ENCODE results near the gene POMC. TPM values are rescaled to one million over a fixed set of nuclear protein-coding genes. Genes with fewer than 3 reads are reported as not detected.

Gene POMC
- total and polyA plus RNA-seq, 2 donors from 2014 or later: 1.5 to 2.1 TPM

DNA sequence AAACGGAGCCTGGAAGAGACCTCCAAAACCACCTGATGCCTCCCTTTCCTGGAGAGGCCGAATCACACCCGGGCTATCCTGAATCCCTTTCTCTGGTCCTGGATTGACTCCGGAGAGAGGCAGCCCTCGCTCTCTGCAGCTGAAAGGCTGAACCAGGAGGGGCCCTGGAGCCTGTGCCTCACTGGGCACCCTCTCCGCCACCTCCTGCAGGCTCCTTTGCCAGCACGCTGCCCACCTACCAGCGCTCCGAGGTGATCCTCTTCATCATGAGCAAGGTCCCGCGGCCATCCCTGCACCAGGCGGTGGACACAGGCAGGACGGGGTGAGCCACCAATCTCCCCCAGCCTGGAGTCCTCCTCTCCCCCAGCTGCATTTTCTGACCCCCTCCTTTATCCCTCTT, 35.7 kb downstream of the POMC start:
- Histone ChIP-seq H3K9ac (ENCODE audit: low read length in 3 of 3) (no peak overlapping the region), H3K27me3 (ENCODE audit: control insufficient read depth, insufficient read depth, low read length) (no peaks in the 10 kb centered on the region), H3K4me1 (ENCODE audit: control insufficient read depth in 2 of 3, insufficient read depth in 2 of 3, low read depth in 1 of 3, low read length in 3 of 3) (peaks cover 0 to 5% (median 0%) of the 10 kb centered on the region in 3 donors), H3K9me3 (ENCODE audit: control insufficient read depth in 2 of 3, insufficient read depth in 1 of 3, low read length in 3 of 3) (no peaks in the 10 kb centered on the region), H3K36me3 (ENCODE audit: control insufficient read depth in 2 of 3, insufficient read depth in 3 of 3, low read length in 3 of 3) (no peaks in the 10 kb centered on the region), H3K27ac (ENCODE audit: low read depth in 2 of 2, low read length in 2 of 2) (no peak overlapping the region), H3K4me3 (ENCODE audit: low read length in 3 of 3) (no peak overlapping the region)
- intact Hi-C loops (cut with DNase I): loop anchor here (10.0 kb wide), 1 partner anchor 158 kb away; the partner anchor contains the start of gene DNAJC27
- DNase-seq (no peak), FAIRE-seq (no peak)
- TF ChIP-seq, protein P1, sequence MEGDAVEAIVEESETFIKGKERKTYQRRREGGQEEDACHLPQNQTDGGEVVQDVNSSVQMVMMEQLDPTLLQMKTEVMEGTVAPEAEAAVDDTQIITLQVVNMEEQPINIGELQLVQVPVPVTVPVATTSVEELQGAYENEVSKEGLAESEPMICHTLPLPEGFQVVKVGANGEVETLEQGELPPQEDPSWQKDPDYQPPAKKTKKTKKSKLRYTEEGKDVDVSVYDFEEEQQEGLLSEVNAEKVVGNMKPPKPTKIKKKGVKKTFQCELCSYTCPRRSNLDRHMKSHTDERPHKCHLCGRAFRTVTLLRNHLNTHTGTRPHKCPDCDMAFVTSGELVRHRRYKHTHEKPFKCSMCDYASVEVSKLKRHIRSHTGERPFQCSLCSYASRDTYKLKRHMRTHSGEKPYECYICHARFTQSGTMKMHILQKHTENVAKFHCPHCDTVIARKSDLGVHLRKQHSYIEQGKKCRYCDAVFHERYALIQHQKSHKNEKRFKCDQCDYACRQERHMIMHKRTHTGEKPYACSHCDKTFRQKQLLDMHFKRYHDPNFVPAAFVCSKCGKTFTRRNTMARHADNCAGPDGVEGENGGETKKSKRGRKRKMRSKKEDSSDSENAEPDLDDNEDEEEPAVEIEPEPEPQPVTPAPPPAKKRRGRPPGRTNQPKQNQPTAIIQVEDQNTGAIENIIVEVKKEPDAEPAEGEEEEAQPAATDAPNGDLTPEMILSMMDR (IDR thresholded peaks at IDR 0.05; ENCODE audit: borderline replicate concordance, extremely low read depth, insufficient read depth): no peak

GRCh38 chr2:25132299-25132635, 36.1 kb downstream of the POMC start:
- Histone ChIP-seq H3K9ac (ENCODE audit: low read length in 3 of 3) (no peak overlapping the region), H3K27ac (ENCODE audit: low read depth in 2 of 2, low read length in 2 of 2) (no peak overlapping the region), H3K4me1 (ENCODE audit: control insufficient read depth in 2 of 3, insufficient read depth in 2 of 3, low read depth in 1 of 3, low read length in 3 of 3) (peaks cover 0 to 5% (median 0%) of the 10 kb centered on the region in 3 donors), H3K9me3 (ENCODE audit: control insufficient read depth in 2 of 3, insufficient read depth in 1 of 3, low read length in 3 of 3) (no peaks in the 10 kb centered on the region), H3K27me3 (ENCODE audit: control insufficient read depth, insufficient read depth, low read length) (no peaks in the 10 kb centered on the region), H3K4me3 (ENCODE audit: low read length in 3 of 3) (no peak overlapping the region), H3K36me3 (ENCODE audit: control insufficient read depth in 2 of 3, insufficient read depth in 3 of 3, low read length in 3 of 3) (no peaks in the 10 kb centered on the region)
- DNase-seq: peak in 1 of 5 donors; percentile 32
- intact Hi-C loops (cut with DNase I): loop anchor here (10.0 kb wide), 1 partner anchor 157 kb away; the partner anchor contains the start of gene DNAJC27
- TF ChIP-seq, protein P1 (IDR thresholded peaks at IDR 0.05; ENCODE audit: borderline replicate concordance, extremely low read depth, insufficient read depth): no peak
- no peak for FAIRE-seq

GRCh38 chr2:25131567-25132298, 36.6 kb downstream of the POMC start:
- Histone ChIP-seq H3K9ac (ENCODE audit: low read length in 3 of 3) (no peak overlapping the region), H3K27ac (ENCODE audit: low read depth in 2 of 2, low read length in 2 of 2) (no peak overlapping the region), H3K4me3 (ENCODE audit: low read length in 3 of 3) (peak overlapping the region in 1 of 3 donors; percentile 29), H3K36me3 (ENCODE audit: control insufficient read depth in 2 of 3, insufficient read depth in 3 of 3, low read length in 3 of 3) (no peaks in the 10 kb centered on the region), H3K9me3 (ENCODE audit: control insufficient read depth in 2 of 3, insufficient read depth in 1 of 3, low read length in 3 of 3) (no peaks in the 10 kb centered on the region), H3K4me1 (ENCODE audit: control insufficient read depth in 2 of 3, insufficient read depth in 2 of 3, low read depth in 1 of 3, low read length in 3 of 3) (peaks cover 0 to 5% (median 0%) of the 10 kb centered on the region in 3 donors), H3K27me3 (ENCODE audit: control insufficient read depth, insufficient read depth, low read length) (no peaks in the 10 kb centered on the region)
- no peak for FAIRE-seq
- intact Hi-C loops (cut with DNase I): loop anchor here (10.0 kb wide), 1 partner anchor 157 kb away; the partner anchor contains the start of gene DNAJC27
- TF ChIP-seq, protein P1 (IDR thresholded peaks at IDR 0.05; ENCODE audit: borderline replicate concordance, extremely low read depth, insufficient read depth): no peak
- DNase-seq: peak in 4 of 5 donors; percentile 21 to 73 (median 36)
